22Rv1 (cell line): ENCODE data around the gene VIPR2.

Experiments
- CTCF ChIP-seq: fragments of 450-650 bp; IDR thresholded peaks from 2 replicates; pipeline ENCODE4 v1.5.1; 2017; ENCODE audit warnings: mild to moderate bottlenecking
- ZFX ChIP-seq: fragments of 450-650 bp; IDR thresholded peaks from 2 replicates; pipeline ENCODE4 v1.6.1; 2017; ENCODE audit warnings: antibody characterized with exemption, borderline replicate concordance

- no peak for TF ChIP-seq CTCF
- TF ChIP-seq ZFX, result no peak
Measured at GRCh38 chr7:159188011-159188410, 43.3 kb upstream of the VIPR2 start.
